CD14-positive monocyte (primary cell): ENCODE measurements around the gene IGF2. TPM values are rescaled to one million over a fixed set of nuclear protein-coding genes. Genes with fewer than 3 reads are reported as not detected.

Source experiments
- DNase-seq, 3 donors: peaks; one replicate each; pipeline ENCODE4 v3.0.0-alpha.2; 2011 to 2022
- H2AFZ ChIP-seq: 2 replicates; pipeline ENCODE4 v1.6.0; 2012; ENCODE audit warnings: mild to moderate bottlenecking, low read depth, low read length, inconsistent platforms; ENCODE audit not compliant: insufficient read depth, poor library complexity, severe bottlenecking
- H3K27ac ChIP-seq, 2 donors: 1 replicate in 1 of 2; 2 replicates in 1 of 2; pipeline ENCODE4 v1.5.1; 2012 to 2013; ENCODE audit warnings: low read length in 2 of 2, control low read depth in 1 of 2, inconsistent platforms in 1 of 2, low read depth in 1 of 2, mild to moderate bottlenecking in 1 of 2
- H3K27me3 ChIP-seq, 2 donors: one replicate each; pipeline versions ENCODE4 v1.6.0 to v1.6.1; 2011 to 2013; ENCODE audit warnings: low read length in 2 of 2; ENCODE audit not compliant: control insufficient read depth in 2 of 2, insufficient read depth in 2 of 2
- H3K36me3 ChIP-seq, 2 donors: replicated peaks in 1 of 2; 1 replicate in 1 of 2; 2 replicates in 1 of 2; pipeline versions ENCODE4 v1.5.1 to v1.6.1; 2012 to 2013; ENCODE audit warnings: low read length in 2 of 2, control low read depth in 1 of 2, inconsistent platforms in 1 of 2, mild to moderate bottlenecking in 1 of 2; ENCODE audit not compliant: insufficient read depth in 2 of 2, control insufficient read depth in 1 of 2
- H3K4me1 ChIP-seq, 2 donors: 1 replicate in 1 of 2; 2 replicates in 1 of 2; pipeline versions ENCODE4 v1.5.1 to v1.6.1; 2012 to 2013; ENCODE audit warnings: low read length in 2 of 2, control low read depth in 1 of 2, inconsistent platforms in 1 of 2, mild to moderate bottlenecking in 1 of 2, moderate library complexity in 1 of 2; ENCODE audit not compliant: insufficient read depth in 2 of 2, control insufficient read depth in 1 of 2
- H3K4me2 ChIP-seq: replicated peaks from 2 replicates; pipeline ENCODE3; 2012; ENCODE audit warnings: low read length, moderate library complexity, mild to moderate bottlenecking; ENCODE audit not compliant: poor library complexity, severe bottlenecking; ENCODE audit errors: extremely low read depth
- H3K4me3 ChIP-seq, 3 experiments: fragments of 200-600 bp in 1 of 3; sonication (generic) in 1 of 3; replicated peaks in 1 of 3; 1 replicate in 2 of 3; 2 replicates in 1 of 3; pipeline ENCODE4 v1.5.1; 2011 to 2013; ENCODE audit warnings: low read length in 3 of 3, mild to moderate bottlenecking in 3 of 3, control low read depth in 2 of 3, low read depth in 2 of 3, inconsistent platforms in 1 of 3, moderate library complexity in 1 of 3
- H3K79me2 ChIP-seq: 2 replicates; pipeline ENCODE4 v1.6.0; 2012; ENCODE audit warnings: mild to moderate bottlenecking, control low read depth, inconsistent platforms, low read length, moderate library complexity; ENCODE audit not compliant: insufficient read depth
- H3K9ac ChIP-seq: 2 replicates; pipeline ENCODE4 v1.6.0; 2017; ENCODE audit warnings: low read length, mild to moderate bottlenecking; ENCODE audit not compliant: insufficient read depth, poor library complexity, severe bottlenecking
- H3K9me3 ChIP-seq, 2 donors: replicated peaks in 1 of 2; 1 replicate in 1 of 2; 2 replicates in 1 of 2; pipeline versions ENCODE4 v1.5.1 to v1.6.1; 2012 to 2013; ENCODE audit warnings: low read length in 2 of 2, control low read depth in 1 of 2; ENCODE audit not compliant: control insufficient read depth in 1 of 2, insufficient read depth in 1 of 2
- H4K20me1 ChIP-seq: 2 replicates; pipeline ENCODE4 v1.6.0; 2012; ENCODE audit warnings: mild to moderate bottlenecking, low read length, control low read depth, moderate library complexity; ENCODE audit not compliant: insufficient read depth
- H3K27ac Mint-ChIP-seq, 7 donors: one replicate each; pipeline ENCODE4 v1.8.0; 2020; ENCODE audit warnings: mild to moderate bottlenecking in 7 of 7, mixed read lengths in 7 of 7, moderate library complexity in 6 of 7, inconsistent platforms in 2 of 7
- H3K27me3 Mint-ChIP-seq, 3 donors: one replicate each; pipeline ENCODE4 v1.8.0; 2021 to 2022; ENCODE audit warnings: low read depth in 3 of 3, mild to moderate bottlenecking in 3 of 3, mixed read lengths in 3 of 3, moderate library complexity in 3 of 3, inconsistent platforms in 1 of 3
- H3K36me3 Mint-ChIP-seq, 2 donors: one replicate each; pipeline ENCODE4 v1.8.0; 2020; ENCODE audit warnings: mixed read lengths in 2 of 2, inconsistent platforms in 1 of 2, mild to moderate bottlenecking in 1 of 2
- H3K4me1 Mint-ChIP-seq: one replicate; pipeline ENCODE4 v1.8.0; 2020; ENCODE audit warnings: mild to moderate bottlenecking, mixed read lengths
- H3K4me3 Mint-ChIP-seq, 2 donors: one replicate each; pipeline ENCODE4 v1.8.0; 2020; ENCODE audit warnings: mild to moderate bottlenecking in 2 of 2, mixed read lengths in 2 of 2, moderate library complexity in 1 of 2
- H3K9me3 Mint-ChIP-seq, 7 donors: one replicate each; pipeline ENCODE4 v1.8.0; 2020 to 2022; ENCODE audit warnings: mixed read lengths in 7 of 7, mild to moderate bottlenecking in 6 of 7, moderate library complexity in 6 of 7, inconsistent platforms in 2 of 7
- WGBS: methylation state at CpG from one replicate; pipeline ENCODE4 v1.1.5; 2013; ENCODE audit warnings: missing lambda C conversion rate; ENCODE audit not compliant: insufficient coverage; 5-methylcytosine and 5-hydroxymethylcytosine counted together
- intact Hi-C, 2 donors: fragments of 100-400 bp; cut with micrococcal nuclease; formaldehyde crosslinking; loops; one replicate each; pipeline versions ENCODE4 v1.15.0 to v1.15.1; 2023
- polyA plus RNA-seq, 3 donors: library from polyadenylated mRNA; depleted of rRNA in 1 of 3; unstranded in 2 of 3; stranded (reverse) in 1 of 3; fragments of 300-500 nt in 2 of 3; fragments of >200 nt in 1 of 3; fragmentation: Illumina TruSeq in 2 of 3; gene quantifications; 1 replicate in 2 of 3; 2 replicates in 1 of 3; pipeline ENCODE4 v1.2.3, GENCODE V29; 2012 to 2021
- TF ChIP-seq, protein P1 (sequence below): fragments of 200-600 bp; IDR thresholded peaks from one replicate; pipeline ENCODE4 v1.8.0; 2022; ENCODE audit warnings: antibody characterized with exemption, mild to moderate bottlenecking

Gene IGF2
- polyA plus RNA-seq, 3 donors = not detected

DNA sequence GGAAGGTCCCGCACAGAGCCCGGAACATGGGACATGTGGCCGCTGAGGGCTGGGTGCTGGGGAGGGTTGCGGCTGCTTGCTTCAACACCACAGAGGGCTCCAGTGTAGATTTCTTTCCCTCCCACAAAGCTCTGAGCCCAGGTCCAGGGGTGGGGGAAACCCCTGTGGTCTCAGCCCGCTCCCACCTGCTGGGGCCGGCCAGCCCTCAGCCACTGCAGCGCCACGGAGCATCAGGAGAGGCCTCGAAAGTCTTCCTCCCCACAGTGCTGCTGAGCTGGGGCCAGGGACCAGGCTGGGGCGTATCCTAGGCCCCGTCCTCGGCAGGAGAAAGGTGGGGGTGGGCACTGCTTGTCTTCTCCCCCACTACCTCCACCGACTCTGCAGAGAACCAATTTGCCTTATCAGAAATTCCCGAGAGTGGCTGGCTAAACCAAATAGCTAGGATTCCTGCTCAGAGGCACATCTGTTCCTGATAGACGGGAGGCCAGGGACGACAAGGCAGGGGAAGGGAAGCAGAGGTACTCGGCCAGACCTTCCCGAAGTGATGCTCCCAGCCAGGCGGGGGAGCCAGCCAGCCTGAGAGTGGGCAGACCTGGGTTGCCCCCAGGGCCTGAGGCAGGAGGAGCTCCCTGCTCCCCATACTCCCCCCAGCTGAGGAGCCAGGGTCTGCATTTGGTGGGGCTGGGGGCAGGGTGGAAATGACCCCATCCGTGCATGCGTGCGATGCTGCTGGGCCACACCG, 18.7 kb downstream of the IGF2 start:
- H3K27me3 ChIP-seq = peaks cover 0 to 2% of the 10 kb centered on the region in 2 donors
- H3K9me3 ChIP-seq = peaks cover 7 to 12% of the 10 kb centered on the region in 2 donors
- H3K36me3 Mint-ChIP-seq = no peaks in the 10 kb centered on the region
- peaks cover 18 to 27% (median 20%) of the 10 kb centered on the region in 3 donors for H3K27me3 Mint-ChIP-seq
- intact Hi-C loops = no loop called here
- no peak overlapping the region for H3K27ac ChIP-seq
- H2AFZ ChIP-seq = no peak overlapping the region
- H3K4me2 ChIP-seq = no peak overlapping the region
- H3K9ac ChIP-seq = no peak overlapping the region
- H3K36me3 ChIP-seq = no peaks in the 10 kb centered on the region
- H3K4me3 ChIP-seq = no peak overlapping the region
- TF ChIP-seq, protein P1, sequence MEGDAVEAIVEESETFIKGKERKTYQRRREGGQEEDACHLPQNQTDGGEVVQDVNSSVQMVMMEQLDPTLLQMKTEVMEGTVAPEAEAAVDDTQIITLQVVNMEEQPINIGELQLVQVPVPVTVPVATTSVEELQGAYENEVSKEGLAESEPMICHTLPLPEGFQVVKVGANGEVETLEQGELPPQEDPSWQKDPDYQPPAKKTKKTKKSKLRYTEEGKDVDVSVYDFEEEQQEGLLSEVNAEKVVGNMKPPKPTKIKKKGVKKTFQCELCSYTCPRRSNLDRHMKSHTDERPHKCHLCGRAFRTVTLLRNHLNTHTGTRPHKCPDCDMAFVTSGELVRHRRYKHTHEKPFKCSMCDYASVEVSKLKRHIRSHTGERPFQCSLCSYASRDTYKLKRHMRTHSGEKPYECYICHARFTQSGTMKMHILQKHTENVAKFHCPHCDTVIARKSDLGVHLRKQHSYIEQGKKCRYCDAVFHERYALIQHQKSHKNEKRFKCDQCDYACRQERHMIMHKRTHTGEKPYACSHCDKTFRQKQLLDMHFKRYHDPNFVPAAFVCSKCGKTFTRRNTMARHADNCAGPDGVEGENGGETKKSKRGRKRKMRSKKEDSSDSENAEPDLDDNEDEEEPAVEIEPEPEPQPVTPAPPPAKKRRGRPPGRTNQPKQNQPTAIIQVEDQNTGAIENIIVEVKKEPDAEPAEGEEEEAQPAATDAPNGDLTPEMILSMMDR = no peak
- no peaks in the 10 kb centered on the region for H3K4me1 Mint-ChIP-seq
- no peaks in the 10 kb centered on the region for H3K4me1 ChIP-seq
- no peaks in the 10 kb centered on the region for H3K79me2 ChIP-seq
- H3K9me3 Mint-ChIP-seq = peaks cover 11 to 22% (median 18%) of the 10 kb centered on the region in 7 donors
- H4K20me1 ChIP-seq = no peaks in the 10 kb centered on the region
- 90% methylated on average over 11 of the region's 23 CpGs for WGBS
- H3K27ac Mint-ChIP-seq = no peak overlapping the region
- DNase-seq = no peak
- no peak overlapping the region for H3K4me3 Mint-ChIP-seq

DNA sequence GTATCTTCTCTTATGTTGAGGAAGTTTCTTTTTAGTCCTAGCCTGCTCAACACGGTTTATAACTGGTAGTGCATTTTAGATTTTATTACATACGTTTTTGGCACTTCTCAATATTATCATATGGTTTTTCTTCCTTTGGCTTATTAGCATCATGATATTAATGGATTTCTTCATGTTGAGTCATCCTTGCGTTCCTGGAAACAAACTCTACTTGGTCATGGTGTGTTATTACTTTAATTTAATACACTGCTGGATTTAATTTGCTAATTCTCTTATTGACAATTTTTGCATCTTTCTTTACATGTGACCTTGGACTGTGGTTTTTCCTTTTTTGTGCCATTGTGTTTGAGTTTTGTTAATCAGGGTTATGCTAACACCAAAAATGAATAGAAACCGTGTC, 20.5 kb downstream of the IGF2 start:
- intact Hi-C loops = no loop called here
- WGBS = no CpG with 5 or more reads among the region's 4 CpGs
- Histone ChIP-seq H3K9ac (no peak overlapping the region), H3K9me3 (peaks cover 7 to 15% of the 10 kb centered on the region in 2 donors), H3K4me1 (no peaks in the 10 kb centered on the region), H3K4me2 (no peak overlapping the region), H3K79me2 (no peaks in the 10 kb centered on the region), H3K36me3 (no peaks in the 10 kb centered on the region), H2AFZ (no peak overlapping the region), H3K4me3 (no peak overlapping the region), H4K20me1 (no peaks in the 10 kb centered on the region), H3K27me3 (peaks cover 0 to 2% of the 10 kb centered on the region in 2 donors), H3K27ac (no peak overlapping the region)
- Mint-ChIP-seq H3K36me3 (no peaks in the 10 kb centered on the region), H3K27ac (no peak overlapping the region), H3K4me3 (no peak overlapping the region), H3K4me1 (no peaks in the 10 kb centered on the region), H3K9me3 (peaks cover 11 to 25% (median 18%) of the 10 kb centered on the region in 7 donors), H3K27me3 (peaks cover 16 to 29% (median 16%) of the 10 kb centered on the region in 3 donors)
- DNase-seq = no peak
- TF ChIP-seq, protein P1 = no peak
